HG03139 (cell line): Measurements from ENCODE around the gene SYTL1.

Source experiments
- ATAC-seq: cut with Tn5 transposase; IDR thresholded peaks from one replicate; pipeline ENCODE4 v1.9.1; 2021; ENCODE audit not compliant: unreplicated experiment

SYTL1 gene

DNA sequence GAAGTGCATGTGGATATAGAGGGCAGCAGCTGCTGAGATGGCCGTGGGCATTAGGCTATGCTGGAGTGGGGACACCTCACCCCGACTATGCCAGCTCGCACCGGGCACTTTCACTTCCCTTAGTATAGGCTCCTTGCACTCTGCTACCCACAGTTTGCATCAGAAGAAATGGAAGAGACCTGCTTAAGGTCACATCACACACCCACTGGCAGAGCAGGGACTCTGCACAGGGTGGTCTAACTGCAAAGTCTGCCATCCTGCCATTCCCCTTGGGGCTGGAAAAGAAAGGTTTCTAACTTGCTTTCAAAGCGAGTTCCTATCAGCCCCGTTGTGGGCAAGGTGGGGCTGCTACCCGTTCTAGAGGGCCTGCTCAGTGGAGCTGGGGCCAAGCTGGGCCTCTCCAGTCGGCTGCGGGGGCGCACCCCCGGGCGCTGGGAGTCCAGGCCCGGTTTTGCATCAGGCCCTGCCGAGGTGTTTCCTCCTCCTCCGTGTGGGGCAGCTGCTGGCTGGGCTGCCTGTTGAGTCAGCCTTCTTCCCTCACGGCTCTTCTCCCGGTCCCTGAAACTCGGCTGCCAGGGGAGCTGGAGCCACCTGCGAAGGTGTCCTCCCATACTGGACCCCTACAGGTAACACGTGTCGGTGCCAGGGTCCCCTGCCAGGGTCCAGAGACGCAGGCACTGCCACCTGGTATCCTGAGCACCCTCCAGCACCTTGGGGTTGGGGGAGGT, at the start of gene SYTL1:
Gene SYTL1, plus strand, starts transcription at position 498 of the 728 bp plus-strand sequence. CDS start 3,313 bp downstream, outside the sequence.
- no peak for ATAC-seq

GRCh38 chr1:27292106-27292505, 49.7 kb upstream of the SYTL1 start:
- no peak for ATAC-seq

GRCh38 chr1:27293915-27294314, 47.9 kb upstream of the SYTL1 start:
- ATAC-seq = no peak

GRCh38 chr1:27296773-27297291, 45.0 kb upstream of the SYTL1 start:
- ATAC-seq = no peak

DNA sequence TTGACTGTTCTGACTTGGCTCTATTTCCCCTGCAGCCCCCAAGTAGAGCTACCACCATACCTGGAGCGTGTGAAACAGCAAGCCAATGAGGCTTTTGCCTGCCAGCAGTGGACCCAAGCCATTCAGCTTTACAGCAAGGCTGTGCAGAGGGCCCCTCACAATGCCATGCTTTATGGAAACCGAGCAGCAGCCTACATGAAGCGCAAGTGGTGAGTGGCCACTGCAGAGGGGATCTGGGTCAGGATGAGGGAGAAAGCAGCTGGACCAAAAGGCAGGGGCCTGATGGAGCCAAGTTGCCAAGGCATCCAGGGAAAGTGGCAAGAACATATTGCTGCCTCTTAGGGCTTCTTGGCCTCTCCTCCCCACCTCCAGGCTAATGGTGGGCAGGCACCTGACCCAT, 43.9 kb upstream of the SYTL1 start:
- ATAC-seq = no peak

GRCh38 chr1:27298632-27299384, 43.0 kb upstream of the SYTL1 start:
- no peak for ATAC-seq

DNA sequence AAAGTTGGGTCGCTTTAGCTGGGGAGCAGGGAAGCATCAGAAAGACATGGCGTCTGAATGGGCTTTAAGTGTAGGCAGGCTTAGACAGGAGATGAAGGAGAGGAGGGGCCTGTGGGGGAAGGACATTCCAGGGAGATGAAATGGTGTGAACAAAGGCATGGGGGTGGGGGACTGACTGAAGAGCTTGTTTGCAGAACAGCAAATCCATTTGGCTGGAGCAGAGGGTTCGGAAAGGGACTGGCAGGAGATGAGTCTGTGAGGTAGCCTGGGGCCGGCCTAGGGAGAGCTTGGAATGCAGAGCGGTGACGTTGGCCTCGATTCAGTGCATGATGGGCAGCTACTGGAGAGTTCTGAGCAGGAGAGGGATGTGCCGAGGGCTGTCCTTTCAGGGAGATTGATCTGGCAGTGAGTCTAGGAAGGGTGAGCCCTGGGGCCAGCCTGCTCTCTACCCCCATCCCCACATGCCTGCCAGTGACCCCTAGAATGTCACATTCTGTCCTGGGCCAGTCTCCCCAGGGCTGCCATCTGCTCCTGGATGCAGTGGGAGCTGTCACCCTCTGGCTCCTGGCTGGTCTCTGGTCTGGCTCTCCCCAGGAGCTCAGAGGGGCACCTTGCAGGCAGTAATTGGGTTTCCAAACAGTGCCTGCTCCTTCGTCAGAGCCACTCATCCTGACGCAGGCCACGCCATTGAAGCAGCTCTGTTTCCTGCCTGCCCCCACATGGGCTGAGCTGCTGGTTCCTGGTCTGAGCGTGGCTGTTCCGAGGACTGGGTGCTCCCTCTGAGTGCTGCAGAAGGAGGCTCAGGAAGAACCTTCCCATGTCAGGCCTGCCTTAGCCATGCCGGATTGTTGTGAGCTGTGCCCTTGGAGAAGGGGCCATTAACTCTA, 42.2 kb upstream of the SYTL1 start:
- no peak for ATAC-seq

GRCh38 chr1:27300341-27301051, 41.3 kb upstream of the SYTL1 start:
- ATAC-seq = no peak

DNA sequence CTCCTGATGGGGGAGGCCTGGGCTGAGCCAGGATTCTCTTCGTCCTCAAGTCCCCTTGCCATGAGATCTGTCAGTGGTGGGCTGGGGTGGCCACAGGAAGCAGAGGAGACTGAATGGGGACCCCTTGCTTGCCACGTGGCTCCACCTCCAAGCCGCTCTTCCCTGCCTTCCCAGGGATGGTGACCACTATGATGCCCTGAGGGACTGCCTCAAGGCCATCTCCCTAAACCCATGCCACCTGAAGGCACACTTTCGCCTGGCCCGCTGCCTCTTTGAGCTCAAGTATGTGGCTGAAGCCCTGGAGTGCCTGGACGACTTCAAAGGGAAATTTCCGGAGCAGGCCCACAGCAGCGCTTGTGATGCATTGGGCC, 40.8 kb upstream of the SYTL1 start:
- ATAC-seq = no peak

- no peak for ATAC-seq
Observed at GRCh38 chr1:27301582-27302199, 40.1 kb upstream of the SYTL1 start.

- no peak for ATAC-seq
Observed at GRCh38 chr1:27302612-27303011, 39.2 kb upstream of the SYTL1 start.

GRCh38 chr1:27303509-27303908, 38.3 kb upstream of the SYTL1 start:
- ATAC-seq = no peak

DNA sequence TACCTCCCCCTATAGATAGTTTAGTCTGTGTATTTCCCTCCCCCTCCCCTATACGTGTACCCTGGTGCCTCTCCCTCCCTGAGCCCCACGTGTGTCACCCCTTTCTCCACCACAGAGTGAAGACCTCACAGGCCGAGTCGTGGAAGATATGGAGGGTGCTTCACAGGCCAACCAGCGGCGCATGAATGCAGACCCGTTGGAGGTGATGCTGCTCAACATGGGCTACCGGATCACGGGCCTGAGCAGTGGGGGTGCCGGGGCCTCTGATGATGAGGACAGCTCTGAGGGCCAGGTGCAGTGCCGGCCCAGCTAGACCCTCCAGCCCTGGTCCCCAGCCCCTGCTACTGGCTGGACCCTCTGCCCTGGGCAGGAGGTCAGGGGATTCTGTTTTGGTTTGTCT, 35.8 kb upstream of the SYTL1 start:
- no peak for ATAC-seq

DNA sequence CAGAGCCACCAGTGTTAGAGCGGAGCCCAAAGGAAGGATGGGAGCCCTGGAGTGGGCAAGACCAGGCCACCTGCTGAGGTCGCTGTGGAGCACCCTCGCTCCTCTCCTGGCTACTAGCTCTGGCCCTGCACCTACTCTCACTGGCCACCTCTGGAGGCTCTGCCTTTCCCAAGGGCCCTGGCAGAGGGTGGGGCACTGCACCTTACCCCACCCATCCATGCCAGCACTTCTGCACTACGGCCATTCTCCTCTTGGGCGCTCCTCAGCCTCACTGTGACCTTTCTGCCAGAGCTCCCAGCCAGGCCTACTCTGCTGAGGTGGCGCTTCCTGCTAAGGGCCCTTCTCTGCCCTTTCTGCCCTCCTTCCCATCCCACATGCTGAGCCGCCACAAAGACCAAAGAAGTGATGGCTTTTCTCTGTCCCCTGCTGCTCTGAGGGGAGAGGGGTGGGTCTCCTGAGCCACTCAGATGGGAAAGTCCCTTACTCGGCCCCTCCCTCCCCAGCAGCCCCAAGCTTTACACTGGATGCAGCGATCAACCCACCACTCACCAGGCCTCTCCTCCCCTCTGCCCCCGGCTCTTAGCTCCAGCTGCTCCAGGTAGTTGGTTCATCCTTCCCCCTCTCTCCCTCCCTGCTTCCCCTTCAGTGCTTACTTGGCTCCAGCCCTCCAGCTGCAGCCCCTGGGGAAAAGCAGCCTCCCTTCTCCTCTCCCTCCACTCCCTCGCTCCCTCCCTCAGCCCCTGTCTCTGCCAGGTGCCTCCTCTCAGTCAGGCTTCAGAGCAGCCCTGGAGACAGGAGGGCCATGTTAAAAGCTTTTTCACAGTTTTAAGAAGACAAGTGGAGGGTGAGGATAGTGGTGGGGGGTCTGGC, 34.7 kb upstream of the SYTL1 start:
- no peak for ATAC-seq

GRCh38 chr1:27307874-27308598, 33.8 kb upstream of the SYTL1 start:
- no peak for ATAC-seq

DNA sequence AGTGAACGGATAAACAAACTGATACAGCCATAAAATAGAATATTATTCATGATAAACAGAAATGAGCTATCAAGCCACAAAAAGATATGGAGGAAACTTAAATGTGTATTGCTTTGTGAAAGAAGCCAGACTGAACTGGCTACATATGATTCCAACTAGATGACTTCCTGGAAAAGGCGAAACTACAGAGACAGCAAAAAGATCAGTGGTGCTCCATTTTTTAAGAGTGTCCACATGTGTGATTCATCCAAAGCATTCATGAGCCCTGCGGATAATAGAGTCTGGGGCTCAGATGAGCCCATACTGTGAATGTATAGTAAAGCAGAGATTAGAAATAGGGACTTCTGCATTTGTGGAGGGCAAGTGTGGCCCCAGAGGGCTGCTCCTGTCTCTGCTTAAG, 27.7 kb upstream of the SYTL1 start:
- no peak for ATAC-seq

- no peak for ATAC-seq
Observed at GRCh38 chr1:27314737-27315136, 27.1 kb upstream of the SYTL1 start.

DNA sequence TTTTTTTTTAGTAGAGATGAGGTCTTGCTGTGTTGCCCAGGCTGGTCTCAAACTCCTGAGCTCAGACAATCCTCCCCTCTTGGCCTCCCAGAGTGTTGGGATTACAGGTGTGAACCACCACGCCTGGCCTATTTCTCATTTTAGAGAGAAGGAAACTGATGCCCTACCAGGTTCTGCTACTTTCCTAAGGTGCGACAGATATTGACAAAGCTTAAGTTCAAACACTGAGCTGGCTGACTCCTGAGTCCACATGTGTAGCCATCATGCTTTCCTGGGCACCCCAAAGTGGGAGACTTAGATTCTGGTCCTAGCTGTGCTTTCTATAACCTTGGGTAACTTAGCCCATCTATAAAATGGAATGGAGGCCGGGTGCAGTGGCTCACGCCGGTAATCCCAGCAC, 25.0 kb upstream of the SYTL1 start:
- ATAC-seq = no peak

DNA sequence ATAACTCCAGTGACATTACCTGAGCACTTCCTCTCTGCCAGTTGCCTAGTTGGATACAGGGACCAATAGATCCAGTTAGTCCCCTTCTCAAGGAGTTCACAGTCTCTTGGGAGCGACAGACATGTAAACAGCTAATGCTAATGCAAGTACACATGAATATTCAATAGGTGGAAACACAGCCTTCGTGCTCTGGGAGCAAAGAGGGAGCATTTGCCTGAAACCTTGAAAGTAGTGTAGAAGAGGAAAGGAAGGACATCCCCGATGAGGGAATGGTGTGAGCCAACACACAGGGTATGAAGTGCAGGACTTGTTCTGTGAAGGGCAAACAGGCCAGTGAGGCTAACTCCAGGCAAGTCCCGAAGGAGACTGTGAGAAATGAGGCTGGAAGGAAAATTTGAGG, 23.7 kb upstream of the SYTL1 start:
- ATAC-seq = no peak
